ENCODE measurements around the gene ZNF260. TPM values are rescaled to one million over a fixed set of nuclear protein-coding genes. Genes with fewer than 3 reads are reported as not detected.

Gene ZNF260
- total and polyA plus RNA-seq, 2 of the 13 experiments (the other 11 are each of a cell fraction or from before 2014, with no cell fraction given): 2.8 to 10.5 TPM

GRCh38 chr19:36489118-36489919 is 38.8 kb downstream of the ZNF260 start, which contains the start of gene ZNF566:
TSS of gene ZNF566 (minus strand) at chr19:36489561. CDS start at chr19:36476557, 13,004 bp downstream.
- ATAC-seq (peak; percentile 96), FAIRE-seq (no peak), DNase-seq (ENCODE audit: low spot score) (peak; percentile 96)
- in situ Hi-C loops (cut with HindIII; ENCODE audit: extremely low pct_ligation_motif_present, low pct_unique_long_range_greater_than_20kb) (no loop called here), intact Hi-C loops (cut with micrococcal nuclease; ENCODE audit: unreplicated experiment) (loop anchor here (1.0 to 2.0 kb wide), 3 partner anchors 37 to 275 kb away; partner anchors contain the start of genes ZFP14 and ZNF565)
- WGBS (ENCODE audit: low lambda C conversion rate): 1% methylated on average over 17 of the region's 53 CpGs
- no TSS peak for BruUV-seq (replicated peaks)
- POLR2A ChIA-PET: interaction anchor here (0.6 to 3.1 kb wide), 33 partner anchors 11 to 1290 kb away, joined by 3 to 57 read pairs (median 5); partner anchors contain the start of genes CAPNS1, POLR2I, TBCB and ZFP14
- Histone ChIP-seq H3K4me2 (ENCODE audit: low read depth, low read length) (peak within 1 kb of the TSS; percentile 89), H4K20me1 (ENCODE audit: insufficient read depth, low read length) (no peaks in the 10 kb centered on the region), H3K9ac (ENCODE audit: insufficient read depth, low read depth, low read length) (peak within 1 kb of the TSS; percentile 92), H3K27ac (ENCODE audit: extremely low read length, insufficient read depth, low read length) (peak within 1 kb of the TSS; percentile 91), H3K4me3 (replicated peaks in 1 of 3; ENCODE audit: insufficient read depth in 1 of 3, low read depth in 2 of 3, low read length in 3 of 3) (peak within 1 kb of the TSS; percentile 70 to 87 (median 84)), H2AFZ (ENCODE audit: low read length) (peak within 1 kb of the TSS; percentile 80), H3K9me3 (ENCODE audit: low read length) (peaks cover 10% of the 10 kb centered on the region), H3K36me3 (replicated peaks in 1 of 2; ENCODE audit: control insufficient read depth in 1 of 2, insufficient read depth in 2 of 2, low read length in 2 of 2) (no peaks in the 10 kb centered on the region), H3K4me1 (ENCODE audit: insufficient read depth, low read length) (peaks cover 22% of the 10 kb centered on the region), H3K79me2 (ENCODE audit: insufficient read depth, low read length) (peaks cover 17% of the 10 kb centered on the region), H3K27me3 (ENCODE audit: control insufficient read depth in 1 of 2, insufficient read depth in 2 of 2, low read length in 2 of 2) (peaks cover 0 to 4% of the 10 kb centered on the region in 2 experiments; a peak in 1 of 5 replicates)
- CTCF ChIA-PET (ENCODE audit: low intra/inter-chr PET ratio, low total read pairs): no interaction called here
- TF ChIP-seq ZNF431 (CRISPR knock-in tag; IDR thresholded peaks at IDR 0.05; ENCODE audit: borderline replicate concordance, low read depth): 0 out of 2 replicates have a peak, but pooled peaks have one; percentile 25
- TF ChIP-seq NR2F1 (CRISPR knock-in tag; IDR thresholded peaks at IDR 0.05): no peak
- peak; percentile 85 for TF ChIP-seq SRY (CRISPR knock-in tag; IDR thresholded peaks at IDR 0.05)
- TF ChIP-seq KAT8 (CRISPR knock-in tag; IDR thresholded peaks at IDR 0.05): peak; percentile 84
- TF ChIP-seq ZNF441 (CRISPR knock-in tag; IDR thresholded peaks at IDR 0.05; ENCODE audit: borderline replicate concordance): 0 out of 2 replicates have a peak, but pooled peaks have one; percentile 12
- 0 out of 2 replicates have a peak, but pooled peaks have one; percentile 77 for TF ChIP-seq ARID2 (CRISPR knock-in tag; IDR thresholded peaks at IDR 0.05; ENCODE audit: borderline replicate concordance)
- TF ChIP-seq, protein P1, sequence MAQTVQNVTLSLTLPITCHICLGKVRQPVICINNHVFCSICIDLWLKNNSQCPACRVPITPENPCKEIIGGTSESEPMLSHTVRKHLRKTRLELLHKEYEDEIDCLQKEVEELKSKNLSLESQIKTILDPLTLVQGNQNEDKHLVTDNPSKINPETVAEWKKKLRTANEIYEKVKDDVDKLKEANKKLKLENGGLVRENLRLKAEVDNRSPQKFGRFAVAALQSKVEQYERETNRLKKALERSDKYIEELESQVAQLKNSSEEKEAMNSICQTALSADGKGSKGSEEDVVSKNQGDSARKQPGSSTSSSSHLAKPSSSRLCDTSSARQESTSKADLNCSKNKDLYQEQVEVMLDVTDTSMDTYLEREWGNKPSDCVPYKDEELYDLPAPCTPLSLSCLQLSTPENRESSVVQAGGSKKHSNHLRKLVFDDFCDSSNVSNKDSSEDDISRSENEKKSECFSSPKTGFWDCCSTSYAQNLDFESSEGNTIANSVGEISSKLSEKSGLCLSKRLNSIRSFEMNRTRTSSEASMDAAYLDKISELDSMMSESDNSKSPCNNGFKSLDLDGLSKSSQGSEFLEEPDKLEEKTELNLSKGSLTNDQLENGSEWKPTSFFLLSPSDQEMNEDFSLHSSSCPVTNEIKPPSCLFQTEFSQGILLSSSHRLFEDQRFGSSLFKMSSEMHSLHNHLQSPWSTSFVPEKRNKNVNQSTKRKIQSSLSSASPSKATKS (CRISPR knock-in tag; IDR thresholded peaks at IDR 0.05): no peak
- no peak for TF ChIP-seq REPIN1 (CRISPR knock-in tag; IDR thresholded peaks at IDR 0.05; ENCODE audit: borderline replicate concordance, low read depth)
- TF ChIP-seq MBNL3 (CRISPR knock-in tag; conservative IDR thresholded peaks at IDR 0.05): no peak
- peak; percentile 11; the same call in 1 of the 2 replicates for TF ChIP-seq ZNF205 (CRISPR knock-in tag; IDR thresholded peaks at IDR 0.05)
- peak; percentile 92; the same call in 1 of the 2 replicates for TF ChIP-seq PHF21A (CRISPR knock-in tag; IDR thresholded peaks at IDR 0.05)
- TF ChIP-seq GTF2F1 (IDR thresholded peaks at IDR 0.05; ENCODE audit: low read length): no peak
- TF ChIP-seq, protein P2, sequence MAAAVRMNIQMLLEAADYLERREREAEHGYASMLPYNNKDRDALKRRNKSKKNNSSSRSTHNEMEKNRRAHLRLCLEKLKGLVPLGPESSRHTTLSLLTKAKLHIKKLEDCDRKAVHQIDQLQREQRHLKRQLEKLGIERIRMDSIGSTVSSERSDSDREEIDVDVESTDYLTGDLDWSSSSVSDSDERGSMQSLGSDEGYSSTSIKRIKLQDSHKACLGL (CRISPR knock-in tag; IDR thresholded peaks at IDR 0.05): peak; percentile 66; the same call in 1 of the 2 replicates
- no peak for TF ChIP-seq ZNF484 (CRISPR knock-in tag; IDR thresholded peaks at IDR 0.05; ENCODE audit: borderline replicate concordance, low read depth)
- peak; percentile 89 for TF ChIP-seq ZFY (CRISPR knock-in tag; IDR thresholded peaks at IDR 0.05)
- TF ChIP-seq ZNF558 (CRISPR knock-in tag; IDR thresholded peaks at IDR 0.05; ENCODE audit: borderline replicate concordance): peak; percentile 90; the same call in 1 of the 2 replicates
- no peak for TF ChIP-seq ZNF329 (CRISPR knock-in tag; IDR thresholded peaks at IDR 0.05; ENCODE audit: low read depth)
- TF ChIP-seq, protein P3, sequence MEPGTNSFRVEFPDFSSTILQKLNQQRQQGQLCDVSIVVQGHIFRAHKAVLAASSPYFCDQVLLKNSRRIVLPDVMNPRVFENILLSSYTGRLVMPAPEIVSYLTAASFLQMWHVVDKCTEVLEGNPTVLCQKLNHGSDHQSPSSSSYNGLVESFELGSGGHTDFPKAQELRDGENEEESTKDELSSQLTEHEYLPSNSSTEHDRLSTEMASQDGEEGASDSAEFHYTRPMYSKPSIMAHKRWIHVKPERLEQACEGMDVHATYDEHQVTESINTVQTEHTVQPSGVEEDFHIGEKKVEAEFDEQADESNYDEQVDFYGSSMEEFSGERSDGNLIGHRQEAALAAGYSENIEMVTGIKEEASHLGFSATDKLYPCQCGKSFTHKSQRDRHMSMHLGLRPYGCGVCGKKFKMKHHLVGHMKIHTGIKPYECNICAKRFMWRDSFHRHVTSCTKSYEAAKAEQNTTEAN (CRISPR knock-in tag; conservative IDR thresholded peaks at IDR 0.05): peak; percentile 82

All from HepG2 (cell line).